A549 (cell line): ENCODE measurements around the gene MYT1.

Experiments
- CBX2 ChIP-seq: fragments of 200-600 bp; sonication (generic); IDR thresholded peaks from 2 replicates; pipeline ENCODE4 v1.6.1; 2016; ENCODE audit warnings: low read depth, mild to moderate bottlenecking, borderline replicate concordance
- CHD2 ChIP-seq: fragments of 150-350 bp; IDR thresholded peaks from 2 replicates; pipeline ENCODE4 v1.6.1; 2014; ENCODE audit warnings: low read length; ENCODE audit not compliant: partially characterized antibody
- KDM1A ChIP-seq: fragments of 200-600 bp; sonication (generic); IDR thresholded peaks from 2 replicates; pipeline ENCODE4 v1.6.1; 2016; ENCODE audit warnings: low read depth, mild to moderate bottlenecking
- MAX ChIP-seq: IDR thresholded peaks from 2 replicates; pipeline ENCODE4 v1.6.1; 2012
- MAZ ChIP-seq: fragments of 150-350 bp; IDR thresholded peaks from 2 replicates; pipeline ENCODE4 v1.6.1; 2014; ENCODE audit warnings: antibody characterized with exemption, low read depth, low read length, borderline replicate concordance
- POLR2A ChIP-seq: IDR thresholded peaks from 2 replicates; pipeline ENCODE4 v1.6.1; 2012; ENCODE audit warnings: mild to moderate bottlenecking, low read length
- RAD21 ChIP-seq, 2 experiments: fragments of >200 bp in 1 of 2; sonication (Bioruptor Twin) in 1 of 2; formaldehyde crosslinking in 1 of 2; IDR thresholded peaks in 1 of 2; conservative IDR thresholded peaks in 1 of 2; 2 replicates in 1 of 2; 3 replicates in 1 of 2; pipeline ENCODE4 v1.6.1; 2012 to 2018; ENCODE audit warnings: inconsistent platforms in 1 of 2
- USF2 ChIP-seq: fragments of 450-650 bp; IDR thresholded peaks from 2 replicates; pipeline ENCODE4 v1.6.1; 2014; ENCODE audit warnings: antibody characterized with exemption
- ZFP36 ChIP-seq: fragments of 450-650 bp; IDR thresholded peaks from 2 replicates; pipeline ENCODE4 v1.6.1; 2014; ENCODE audit warnings: borderline replicate concordance; ENCODE audit not compliant: partially characterized antibody
- TF ChIP-seq, protein P1 (sequence below): fragments of >200 bp; sonication (Bioruptor Twin); formaldehyde crosslinking; IDR thresholded peaks from 3 replicates; pipeline ENCODE4 v1.5.1; 2016

GRCh38 chr20:64279826-64280459 lies 115.7 kb downstream of the MYT1 start:
- TF ChIP-seq, protein P1, sequence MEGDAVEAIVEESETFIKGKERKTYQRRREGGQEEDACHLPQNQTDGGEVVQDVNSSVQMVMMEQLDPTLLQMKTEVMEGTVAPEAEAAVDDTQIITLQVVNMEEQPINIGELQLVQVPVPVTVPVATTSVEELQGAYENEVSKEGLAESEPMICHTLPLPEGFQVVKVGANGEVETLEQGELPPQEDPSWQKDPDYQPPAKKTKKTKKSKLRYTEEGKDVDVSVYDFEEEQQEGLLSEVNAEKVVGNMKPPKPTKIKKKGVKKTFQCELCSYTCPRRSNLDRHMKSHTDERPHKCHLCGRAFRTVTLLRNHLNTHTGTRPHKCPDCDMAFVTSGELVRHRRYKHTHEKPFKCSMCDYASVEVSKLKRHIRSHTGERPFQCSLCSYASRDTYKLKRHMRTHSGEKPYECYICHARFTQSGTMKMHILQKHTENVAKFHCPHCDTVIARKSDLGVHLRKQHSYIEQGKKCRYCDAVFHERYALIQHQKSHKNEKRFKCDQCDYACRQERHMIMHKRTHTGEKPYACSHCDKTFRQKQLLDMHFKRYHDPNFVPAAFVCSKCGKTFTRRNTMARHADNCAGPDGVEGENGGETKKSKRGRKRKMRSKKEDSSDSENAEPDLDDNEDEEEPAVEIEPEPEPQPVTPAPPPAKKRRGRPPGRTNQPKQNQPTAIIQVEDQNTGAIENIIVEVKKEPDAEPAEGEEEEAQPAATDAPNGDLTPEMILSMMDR = no peak
- TF ChIP-seq KDM1A (no peak), POLR2A (no peak), MAZ (no peak), USF2 (no peak), ZFP36 (no peak), RAD21 (conservative IDR thresholded peaks at IDR 0.05 in 1 of 2, IDR thresholded peaks at IDR 0.05 in 1 of 2) (no peak), CHD2 (no peak), CBX2 (no peak), MAX (no peak)
